Kidney epithelial cell (primary cell): Measurements from ENCODE around the gene ARHGAP42. TPM values are rescaled to one million over a fixed set of nuclear protein-coding genes. Genes with fewer than 3 reads are reported as not detected.

Experiments used
- DNase-seq: peaks from one replicate; pipeline ENCODE4 v3.0.0-alpha.2; 2010; ENCODE audit warnings: low read depth
- H3K27me3 ChIP-seq: 2 replicates; pipeline ENCODE4 v1.6.0; 2011; ENCODE audit warnings: low read length; ENCODE audit not compliant: control insufficient read depth, insufficient read depth
- H3K36me3 ChIP-seq: 2 replicates; pipeline ENCODE4 v1.5.1; 2011; ENCODE audit warnings: low read length; ENCODE audit not compliant: control insufficient read depth, insufficient read depth
- H3K4me3 ChIP-seq: 2 replicates; pipeline ENCODE4 v1.5.1; 2011; ENCODE audit warnings: low read depth, mild to moderate bottlenecking, control low read depth, low read length
- total RNA-seq: library from RNA; depleted of rRNA; stranded (reverse); fragments of >200 nt; gene quantifications from 2 replicates; pipeline ENCODE4 v1.2.3, GENCODE V29; 2015
- TF ChIP-seq, protein P1 (sequence below): IDR thresholded peaks from 2 replicates; pipeline ENCODE4 v1.5.1; 2011; ENCODE audit warnings: mild to moderate bottlenecking, moderate library complexity, low read length, control low read depth, inconsistent platforms; ENCODE audit not compliant: insufficient read depth, poor library complexity, severe bottlenecking

ARHGAP42 gene
- 23.3 and 27.9 TPM in 2 replicates for total RNA-seq

DNA sequence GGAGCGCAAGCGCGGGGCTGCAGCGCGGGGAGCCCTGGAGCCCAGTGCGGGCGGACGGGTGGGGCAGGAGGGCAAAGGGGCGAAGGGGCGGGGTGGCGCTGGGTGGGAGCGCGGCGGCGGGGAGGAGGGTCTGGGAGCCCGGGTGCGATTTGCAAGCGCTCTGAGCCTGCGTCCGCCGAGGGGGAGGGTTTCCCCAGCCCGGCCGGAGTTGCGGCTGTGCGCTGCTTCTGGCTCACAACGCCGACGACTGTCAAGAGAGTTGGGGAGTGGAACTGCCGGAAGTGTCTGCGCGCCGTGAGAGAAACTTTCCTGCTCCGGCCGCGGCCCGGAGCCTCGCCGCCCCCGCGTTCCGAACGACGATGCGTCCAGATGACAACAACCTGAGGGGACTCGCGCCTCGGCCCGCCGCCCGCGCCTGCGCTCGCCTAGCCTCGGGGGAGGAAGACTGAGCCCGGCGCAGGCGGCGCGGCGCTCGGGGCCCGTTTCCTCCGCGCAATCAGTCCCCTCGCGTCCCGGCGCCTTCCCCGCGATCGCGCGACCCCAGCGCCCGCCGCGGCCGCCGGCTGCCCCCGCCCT is at the start of gene ARHGAP42:
Gene ARHGAP42, plus strand, starts transcription at position 235 of the 576 bp plus-strand sequence. CDS start 391 bp downstream, outside the sequence.
- Histone ChIP-seq H3K36me3 (no peaks in the 10 kb centered on the region), H3K27me3 (no peaks in the 10 kb centered on the region), H3K4me3 (peak within 1 kb of the TSS; percentile 87)
- TF ChIP-seq, protein P1, sequence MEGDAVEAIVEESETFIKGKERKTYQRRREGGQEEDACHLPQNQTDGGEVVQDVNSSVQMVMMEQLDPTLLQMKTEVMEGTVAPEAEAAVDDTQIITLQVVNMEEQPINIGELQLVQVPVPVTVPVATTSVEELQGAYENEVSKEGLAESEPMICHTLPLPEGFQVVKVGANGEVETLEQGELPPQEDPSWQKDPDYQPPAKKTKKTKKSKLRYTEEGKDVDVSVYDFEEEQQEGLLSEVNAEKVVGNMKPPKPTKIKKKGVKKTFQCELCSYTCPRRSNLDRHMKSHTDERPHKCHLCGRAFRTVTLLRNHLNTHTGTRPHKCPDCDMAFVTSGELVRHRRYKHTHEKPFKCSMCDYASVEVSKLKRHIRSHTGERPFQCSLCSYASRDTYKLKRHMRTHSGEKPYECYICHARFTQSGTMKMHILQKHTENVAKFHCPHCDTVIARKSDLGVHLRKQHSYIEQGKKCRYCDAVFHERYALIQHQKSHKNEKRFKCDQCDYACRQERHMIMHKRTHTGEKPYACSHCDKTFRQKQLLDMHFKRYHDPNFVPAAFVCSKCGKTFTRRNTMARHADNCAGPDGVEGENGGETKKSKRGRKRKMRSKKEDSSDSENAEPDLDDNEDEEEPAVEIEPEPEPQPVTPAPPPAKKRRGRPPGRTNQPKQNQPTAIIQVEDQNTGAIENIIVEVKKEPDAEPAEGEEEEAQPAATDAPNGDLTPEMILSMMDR: no peak
- no peak for DNase-seq

GRCh38 chr11:100637706-100638105 is 49.4 kb upstream of the ARHGAP42 start:
- H3K4me3 ChIP-seq: no peak overlapping the region
- TF ChIP-seq, protein P1: no peak
- H3K27me3 ChIP-seq: no peaks in the 10 kb centered on the region
- DNase-seq: no peak
- no peaks in the 10 kb centered on the region for H3K36me3 ChIP-seq

DNA sequence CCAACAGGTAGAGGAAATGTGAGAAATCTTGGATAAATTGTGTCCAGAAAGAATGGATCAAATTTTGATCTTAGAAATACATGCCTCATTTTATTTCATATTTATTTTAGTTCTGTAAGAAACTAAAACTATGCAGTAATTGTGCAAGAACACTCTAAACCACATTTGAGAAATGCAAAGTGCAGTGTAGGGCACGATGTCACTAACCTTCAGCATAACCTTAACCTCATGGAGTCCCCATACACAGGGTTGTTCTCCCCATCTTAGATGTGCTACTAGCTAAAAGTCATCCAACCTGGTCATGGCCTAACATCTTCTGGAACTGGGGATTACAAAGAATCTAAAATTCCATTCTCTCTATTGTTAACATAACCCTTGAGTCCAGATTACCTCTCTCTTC is 48.4 kb upstream of the ARHGAP42 start:
- TF ChIP-seq, protein P1: no peak
- no peak overlapping the region for H3K4me3 ChIP-seq
- no peak for DNase-seq
- H3K36me3 ChIP-seq: no peaks in the 10 kb centered on the region
- no peaks in the 10 kb centered on the region for H3K27me3 ChIP-seq

- Histone ChIP-seq H3K4me3 (no peak overlapping the region), H3K27me3 (no peaks in the 10 kb centered on the region), H3K36me3 (no peaks in the 10 kb centered on the region)
- TF ChIP-seq, protein P1: no peak
- no peak for DNase-seq
Observed at GRCh38 chr11:100639140-100639539, 47.9 kb upstream of the ARHGAP42 start.

DNA sequence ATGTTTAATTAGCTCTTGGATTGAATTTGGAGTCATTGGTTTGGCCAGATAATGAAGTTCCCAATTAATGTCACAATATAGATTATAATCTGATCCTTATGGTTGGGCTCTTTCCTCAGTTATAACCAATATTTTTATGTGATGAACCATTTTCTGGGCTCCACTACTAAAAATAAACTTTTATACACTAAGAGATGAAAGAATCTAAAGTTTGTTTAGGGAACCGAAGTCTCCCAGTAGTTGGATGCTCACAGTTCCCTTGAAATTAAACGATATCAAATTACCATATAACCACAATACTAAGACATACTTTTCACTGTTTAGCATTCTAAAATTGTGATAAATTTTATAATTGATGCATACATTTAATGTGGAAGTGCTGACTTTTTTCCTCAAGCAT is 47.0 kb upstream of the ARHGAP42 start:
- Histone ChIP-seq H3K27me3 (no peaks in the 10 kb centered on the region), H3K36me3 (no peaks in the 10 kb centered on the region), H3K4me3 (no peak overlapping the region)
- no peak for DNase-seq
- TF ChIP-seq, protein P1: no peak

- no peak overlapping the region for H3K4me3 ChIP-seq
- no peaks in the 10 kb centered on the region for H3K27me3 ChIP-seq
- TF ChIP-seq, protein P1: no peak
- no peaks in the 10 kb centered on the region for H3K36me3 ChIP-seq
- no peak for DNase-seq
Observed at GRCh38 chr11:100640646-100641045, 46.4 kb upstream of the ARHGAP42 start.
